ENCODE results near the gene SERINC3.

Gene SERINC3

DNA sequence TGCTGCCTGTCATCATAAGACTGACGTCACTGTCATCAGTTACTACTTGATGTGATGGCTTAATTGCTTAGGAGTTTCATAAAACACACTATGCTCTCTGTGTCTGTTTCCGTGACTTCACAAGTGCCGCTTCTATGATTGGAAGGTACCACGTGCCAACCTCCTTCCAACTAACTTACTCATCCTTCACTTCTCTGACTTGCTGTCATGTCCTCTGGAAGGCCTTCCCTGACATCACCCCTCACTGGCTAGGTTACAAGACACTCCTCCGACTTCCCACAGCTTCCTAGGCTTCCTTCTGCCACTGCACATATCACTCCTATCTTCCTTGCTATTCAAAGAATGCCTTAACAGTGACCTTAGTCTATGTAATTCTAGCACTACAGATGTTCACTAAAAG is 20.4 kb downstream of the SERINC3 start:
- no peak overlapping the region for H3K27ac ChIP-seq (replicated peaks)
- no peaks in the 10 kb centered on the region for H3K27me3 ChIP-seq (ENCODE audit: insufficient read depth, poor library complexity, severe bottlenecking)
- TF ChIP-seq GABPA (IDR thresholded peaks at IDR 0.05; ENCODE audit: low read depth) (no peak), POLR2AphosphoS5 (IDR thresholded peaks at IDR 0.05; ENCODE audit: low read depth) (no peak), SPI1 (IDR thresholded peaks at IDR 0.05; ENCODE audit: borderline replicate concordance, low read depth) (no peak), CTCF (IDR thresholded peaks at IDR 0.05; ENCODE audit: insufficient read depth, low read length) (no peak)
- TF ChIP-seq, protein P1, sequence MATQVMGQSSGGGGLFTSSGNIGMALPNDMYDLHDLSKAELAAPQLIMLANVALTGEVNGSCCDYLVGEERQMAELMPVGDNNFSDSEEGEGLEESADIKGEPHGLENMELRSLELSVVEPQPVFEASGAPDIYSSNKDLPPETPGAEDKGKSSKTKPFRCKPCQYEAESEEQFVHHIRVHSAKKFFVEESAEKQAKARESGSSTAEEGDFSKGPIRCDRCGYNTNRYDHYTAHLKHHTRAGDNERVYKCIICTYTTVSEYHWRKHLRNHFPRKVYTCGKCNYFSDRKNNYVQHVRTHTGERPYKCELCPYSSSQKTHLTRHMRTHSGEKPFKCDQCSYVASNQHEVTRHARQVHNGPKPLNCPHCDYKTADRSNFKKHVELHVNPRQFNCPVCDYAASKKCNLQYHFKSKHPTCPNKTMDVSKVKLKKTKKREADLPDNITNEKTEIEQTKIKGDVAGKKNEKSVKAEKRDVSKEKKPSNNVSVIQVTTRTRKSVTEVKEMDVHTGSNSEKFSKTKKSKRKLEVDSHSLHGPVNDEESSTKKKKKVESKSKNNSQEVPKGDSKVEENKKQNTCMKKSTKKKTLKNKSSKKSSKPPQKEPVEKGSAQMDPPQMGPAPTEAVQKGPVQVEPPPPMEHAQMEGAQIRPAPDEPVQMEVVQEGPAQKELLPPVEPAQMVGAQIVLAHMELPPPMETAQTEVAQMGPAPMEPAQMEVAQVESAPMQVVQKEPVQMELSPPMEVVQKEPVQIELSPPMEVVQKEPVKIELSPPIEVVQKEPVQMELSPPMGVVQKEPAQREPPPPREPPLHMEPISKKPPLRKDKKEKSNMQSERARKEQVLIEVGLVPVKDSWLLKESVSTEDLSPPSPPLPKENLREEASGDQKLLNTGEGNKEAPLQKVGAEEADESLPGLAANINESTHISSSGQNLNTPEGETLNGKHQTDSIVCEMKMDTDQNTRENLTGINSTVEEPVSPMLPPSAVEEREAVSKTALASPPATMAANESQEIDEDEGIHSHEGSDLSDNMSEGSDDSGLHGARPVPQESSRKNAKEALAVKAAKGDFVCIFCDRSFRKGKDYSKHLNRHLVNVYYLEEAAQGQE (IDR thresholded peaks at IDR 0.05; ENCODE audit: insufficient replicate concordance, low read depth) = no peak
- no peak for DNase-seq (ENCODE audit: low read depth in 1 of 2, low spot score in 1 of 2)
- no peak overlapping the region for H3K4me3 ChIP-seq (replicated peaks; ENCODE audit: insufficient read depth, low read length)

DNA sequence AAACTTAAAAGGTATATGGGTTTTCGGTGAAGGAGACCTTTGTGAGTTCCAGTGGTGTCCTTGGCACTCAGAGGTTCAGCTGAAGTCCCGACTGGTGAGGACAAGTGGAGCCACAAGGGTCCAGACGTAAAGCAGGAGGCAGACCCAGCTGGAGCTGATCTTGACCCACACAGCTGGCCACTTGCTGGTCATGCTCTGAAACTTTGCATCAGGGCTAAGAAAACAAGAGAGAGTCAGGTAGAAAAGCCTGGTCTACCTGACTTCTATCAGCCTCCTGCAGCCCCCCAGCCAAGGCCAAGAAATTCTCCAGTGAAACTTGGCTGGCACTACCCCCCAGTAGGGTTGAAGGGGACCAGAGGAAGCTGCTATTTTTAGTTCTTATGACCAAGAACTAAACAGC is 21.6 kb downstream of the SERINC3 start:
- TF ChIP-seq GABPA (IDR thresholded peaks at IDR 0.05; ENCODE audit: low read depth) (no peak), SPI1 (IDR thresholded peaks at IDR 0.05; ENCODE audit: borderline replicate concordance, low read depth) (no peak), POLR2AphosphoS5 (IDR thresholded peaks at IDR 0.05; ENCODE audit: low read depth) (no peak), CTCF (IDR thresholded peaks at IDR 0.05; ENCODE audit: insufficient read depth, low read length) (no peak)
- TF ChIP-seq, protein P1 (IDR thresholded peaks at IDR 0.05; ENCODE audit: insufficient replicate concordance, low read depth) = no peak
- Histone ChIP-seq H3K27ac (replicated peaks) (no peak overlapping the region), H3K4me3 (replicated peaks; ENCODE audit: insufficient read depth, low read length) (no peak overlapping the region), H3K27me3 (ENCODE audit: insufficient read depth, poor library complexity, severe bottlenecking) (no peaks in the 10 kb centered on the region)
- DNase-seq (ENCODE audit: low read depth in 1 of 2, low spot score in 1 of 2) = no peak

GRCh38 chr20:44497761-44498160 is 24.1 kb downstream of the SERINC3 start:
- TF ChIP-seq CTCF (IDR thresholded peaks at IDR 0.05; ENCODE audit: insufficient read depth, low read length) = no peak
- no peak for TF ChIP-seq GABPA (IDR thresholded peaks at IDR 0.05; ENCODE audit: low read depth)
- no peak for TF ChIP-seq SPI1 (IDR thresholded peaks at IDR 0.05; ENCODE audit: borderline replicate concordance, low read depth)
- TF ChIP-seq POLR2AphosphoS5 (IDR thresholded peaks at IDR 0.05; ENCODE audit: low read depth) = no peak
- TF ChIP-seq, protein P1 (IDR thresholded peaks at IDR 0.05; ENCODE audit: insufficient replicate concordance, low read depth) = no peak
- Histone ChIP-seq H3K27ac (replicated peaks) (no peak overlapping the region), H3K27me3 (ENCODE audit: insufficient read depth, poor library complexity, severe bottlenecking) (no peaks in the 10 kb centered on the region), H3K4me3 (replicated peaks; ENCODE audit: insufficient read depth, low read length) (no peak overlapping the region)
- no peak for DNase-seq (ENCODE audit: low read depth in 1 of 2, low spot score in 1 of 2)
